Measurements from ENCODE around the gene DGCR2. TPM values are rescaled to one million over a fixed set of nuclear protein-coding genes. Genes with fewer than 3 reads are reported as not detected.
"Not testable (repeated sequence)": the region's sequence is repeated elsewhere in the genome, so short reads cannot be mapped to it uniquely, and the experiment has no call there.

Gene DGCR2
- total RNA-seq, 6 experiments from 2014 or later, result 19.8 to 31.7 (median 24.7) TPM

DNA sequence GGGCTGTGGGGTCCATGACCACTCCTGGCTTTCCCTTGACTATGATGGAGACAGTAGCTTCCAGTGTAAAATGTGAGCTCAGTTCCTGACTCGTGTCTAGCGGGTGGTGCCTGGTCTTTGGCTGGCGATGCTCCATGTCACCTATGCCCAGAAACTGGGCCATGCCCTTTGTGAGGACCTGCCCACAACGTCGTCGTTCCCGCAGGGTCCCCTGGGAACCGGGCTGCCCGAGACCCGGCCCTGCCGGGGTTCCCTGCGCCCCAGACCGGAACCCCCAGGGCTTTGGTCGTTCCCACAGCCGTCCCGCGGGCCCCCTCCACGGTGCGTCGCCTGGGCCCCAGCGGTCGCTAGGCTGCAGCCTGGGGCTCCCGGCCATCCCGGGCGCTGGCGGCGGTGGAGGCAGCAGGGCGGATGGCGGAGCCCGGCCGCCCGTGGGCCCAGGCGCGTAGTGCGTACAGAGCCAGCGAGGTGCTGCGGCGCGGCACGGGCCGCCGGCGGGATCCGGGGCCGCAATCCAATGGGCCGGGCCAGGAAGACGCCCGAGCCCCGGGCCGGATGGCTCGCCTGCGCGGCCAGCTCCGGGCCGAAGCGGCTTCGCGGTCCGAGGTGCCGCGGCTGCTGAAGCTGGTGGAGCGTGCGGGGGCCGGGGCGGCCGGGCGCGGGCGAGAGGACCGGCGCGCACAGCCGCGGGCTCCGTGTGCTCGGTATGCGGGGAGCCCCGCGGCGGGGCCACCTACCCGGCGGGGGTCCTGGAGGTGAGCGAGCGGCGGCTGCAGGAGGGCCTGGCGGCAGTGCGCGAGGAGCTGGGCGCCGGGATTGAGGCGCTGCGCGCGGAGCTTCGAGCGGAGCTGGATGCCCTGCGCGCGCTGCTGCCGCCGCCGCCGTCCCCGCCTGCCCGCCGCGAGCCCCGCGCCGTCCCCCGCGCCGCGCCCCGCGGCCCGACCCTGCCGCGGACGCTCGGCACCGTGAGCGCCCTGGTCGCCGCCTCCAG is 92.8 kb downstream of the DGCR2 start:
- no CpG with 5 or more reads among the region's 125 CpGs for WGBS (ENCODE audit: insufficient coverage, low coverage, low lambda C conversion rate, missing lambda C conversion rate)
- H3K27me3 ChIP-seq; H3K4me1 ChIP-seq; intact Hi-C loops (cut with DNase I); H3K36me3 ChIP-seq; H3K27ac ChIP-seq; H3K9me3 ChIP-seq: not testable (repeated sequence)
- H3K4me3 ChIP-seq, result peak overlapping the region in 2 of 3 donors; percentile 16 to 42
- ATAC-seq, result peak; percentile 52 to 70 (median 58)
- DNase-seq, result peak in 1 of 3 donors; percentile 66

DNA sequence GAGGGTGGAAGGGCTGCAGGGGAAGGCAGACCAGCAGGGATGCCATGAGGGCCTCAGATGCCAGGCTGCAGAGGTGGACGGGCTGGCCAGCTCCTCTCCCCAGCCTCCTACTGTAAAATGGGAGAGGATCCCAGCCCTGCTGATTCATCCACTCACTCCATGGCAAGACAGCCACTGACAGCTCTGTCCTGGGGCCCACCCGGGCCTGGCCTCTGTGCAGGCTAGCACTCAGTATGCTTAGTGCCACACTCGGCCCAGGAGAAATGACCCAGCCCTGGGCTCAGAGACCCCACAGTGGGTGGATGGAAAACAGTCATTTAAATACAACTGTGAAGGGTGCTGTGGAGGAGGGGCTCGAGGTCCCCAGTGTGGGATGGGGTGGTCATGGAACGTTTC is 94.2 kb downstream of the DGCR2 start:
- H3K9me3 ChIP-seq; H3K36me3 ChIP-seq; H3K27me3 ChIP-seq; H3K27ac ChIP-seq; H3K4me3 ChIP-seq; DNase-seq; H3K4me1 ChIP-seq; ATAC-seq; intact Hi-C loops (cut with DNase I): not testable (repeated sequence)
- 26% methylated on average over 2 of the region's 5 CpGs for WGBS (ENCODE audit: insufficient coverage, low coverage, low lambda C conversion rate, missing lambda C conversion rate)

DNA sequence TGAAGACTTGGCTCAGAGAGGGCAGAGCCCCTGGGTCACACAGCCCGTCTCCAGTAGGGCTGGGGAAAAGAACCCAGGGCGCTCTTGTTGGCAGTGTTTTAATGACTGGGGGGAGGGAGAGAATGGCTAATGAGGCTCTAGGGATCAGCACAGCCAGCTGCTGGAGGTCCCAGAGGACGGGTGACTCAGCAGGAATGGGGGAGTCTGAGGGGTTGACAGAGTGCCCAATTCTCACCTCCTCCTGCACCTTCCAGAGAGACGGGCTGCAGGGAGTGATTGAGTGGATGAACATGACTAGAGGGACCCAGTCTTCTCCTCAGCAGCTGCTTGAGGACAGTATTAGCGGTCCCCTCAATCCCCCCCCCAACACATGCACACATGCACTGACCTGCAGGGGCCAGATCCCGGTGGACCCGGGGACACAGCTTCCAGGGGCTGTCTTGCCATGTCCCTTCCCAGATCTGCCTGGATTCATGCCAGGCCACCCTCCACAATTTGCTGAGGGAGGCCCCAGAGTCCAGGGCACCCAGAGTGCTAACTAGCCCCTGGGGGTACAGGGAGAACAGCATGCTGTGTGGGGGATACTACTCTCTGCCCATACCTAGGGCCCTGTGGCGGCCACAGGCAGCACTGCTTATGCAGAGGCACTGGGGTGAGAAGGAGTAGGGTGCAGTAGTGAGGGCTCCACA is 94.7 kb downstream of the DGCR2 start:
- intact Hi-C loops (cut with DNase I); H3K36me3 ChIP-seq; H3K9me3 ChIP-seq; H3K27me3 ChIP-seq; H3K4me1 ChIP-seq; DNase-seq; ATAC-seq; H3K27ac ChIP-seq; H3K4me3 ChIP-seq: not testable (repeated sequence)
- no CpG with 5 or more reads among the region's 8 CpGs for WGBS (ENCODE audit: insufficient coverage, low coverage, low lambda C conversion rate, missing lambda C conversion rate)

DNA sequence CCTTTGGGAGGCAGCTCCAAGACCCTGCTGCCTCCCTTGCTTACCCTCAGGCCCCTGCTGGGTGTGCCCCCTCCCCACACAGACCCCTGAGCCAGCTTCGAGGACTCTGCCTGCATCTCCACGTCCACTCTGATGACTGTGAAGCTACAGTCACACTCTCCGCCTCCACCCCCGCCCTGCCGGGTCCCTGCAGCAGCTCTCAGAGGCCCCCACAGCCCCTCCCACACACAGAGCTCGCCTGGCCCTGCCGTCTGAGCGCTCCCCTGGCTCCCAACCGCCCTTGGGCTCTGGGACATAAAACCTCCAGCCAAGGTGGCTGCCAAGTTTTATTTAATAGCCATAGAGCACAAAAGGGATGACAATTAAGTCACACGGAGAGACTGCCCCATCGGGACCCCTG is 96.1 kb downstream of the DGCR2 start:
- ATAC-seq; intact Hi-C loops (cut with DNase I); H3K4me1 ChIP-seq; H3K27me3 ChIP-seq; H3K36me3 ChIP-seq; H3K4me3 ChIP-seq; DNase-seq; H3K27ac ChIP-seq; H3K9me3 ChIP-seq: not testable (repeated sequence)
- no CpG with 5 or more reads among the region's 11 CpGs for WGBS (ENCODE audit: insufficient coverage, low coverage, low lambda C conversion rate, missing lambda C conversion rate)

DNA sequence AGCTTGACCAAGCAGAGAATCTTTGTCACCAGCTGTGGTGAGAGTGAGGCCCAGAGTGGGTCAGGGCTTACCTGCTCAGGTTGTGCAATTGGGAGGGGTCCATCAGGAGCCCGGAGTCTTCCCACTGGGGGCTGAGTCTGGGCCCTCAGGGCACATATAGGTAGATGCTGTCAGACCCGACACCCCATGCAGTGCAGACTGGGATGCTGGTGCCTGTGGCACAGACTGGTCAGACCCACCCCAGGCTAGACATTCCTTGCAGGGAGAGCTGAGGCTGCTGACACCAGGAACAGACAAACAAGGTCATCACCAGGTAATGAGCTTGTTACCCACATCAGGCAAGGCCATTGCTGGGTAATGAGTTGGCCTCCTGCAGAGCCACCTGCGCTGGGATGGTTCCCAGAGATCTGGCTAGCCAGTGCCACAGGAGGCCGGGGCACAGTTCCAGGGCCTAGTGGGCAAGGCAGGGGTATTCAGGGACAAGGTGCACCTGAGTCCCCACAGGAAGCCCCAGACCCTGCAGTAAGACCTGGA is 97.2 kb downstream of the DGCR2 start:
- WGBS (ENCODE audit: insufficient coverage, low coverage, low lambda C conversion rate, missing lambda C conversion rate), result no CpG with 5 or more reads among the region's 4 CpGs
- H3K9me3 ChIP-seq; ATAC-seq; H3K27ac ChIP-seq; H3K4me1 ChIP-seq; H3K4me3 ChIP-seq; intact Hi-C loops (cut with DNase I); H3K36me3 ChIP-seq; DNase-seq; H3K27me3 ChIP-seq: not testable (repeated sequence)

DNA sequence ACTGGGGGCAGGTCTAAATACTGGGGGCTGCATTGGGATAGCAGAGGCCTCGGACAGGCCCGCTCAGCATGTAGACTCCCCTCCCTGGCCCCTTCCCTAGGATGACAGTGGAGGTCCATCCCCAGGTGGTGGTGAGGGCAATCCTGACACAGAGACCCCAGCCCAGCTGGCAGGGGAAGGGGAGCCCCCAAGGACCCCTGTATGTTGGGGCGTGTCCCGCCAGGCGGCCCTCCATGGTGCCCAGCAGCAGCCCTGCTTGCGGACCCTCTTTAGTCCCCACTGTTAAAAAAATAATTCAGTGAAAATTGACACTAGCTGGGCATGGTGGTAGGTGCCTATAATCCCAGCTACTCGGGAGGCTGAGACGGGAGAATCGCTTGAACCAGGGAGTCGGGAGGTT is 98.3 kb downstream of the DGCR2 start:
- H3K9me3 ChIP-seq; DNase-seq; intact Hi-C loops (cut with DNase I); H3K27me3 ChIP-seq; H3K4me3 ChIP-seq; H3K4me1 ChIP-seq; H3K27ac ChIP-seq; H3K36me3 ChIP-seq; ATAC-seq: not testable (repeated sequence)
- WGBS (ENCODE audit: insufficient coverage, low coverage, low lambda C conversion rate, missing lambda C conversion rate), result 81% methylated on average over 3 of the region's 10 CpGs

DNA sequence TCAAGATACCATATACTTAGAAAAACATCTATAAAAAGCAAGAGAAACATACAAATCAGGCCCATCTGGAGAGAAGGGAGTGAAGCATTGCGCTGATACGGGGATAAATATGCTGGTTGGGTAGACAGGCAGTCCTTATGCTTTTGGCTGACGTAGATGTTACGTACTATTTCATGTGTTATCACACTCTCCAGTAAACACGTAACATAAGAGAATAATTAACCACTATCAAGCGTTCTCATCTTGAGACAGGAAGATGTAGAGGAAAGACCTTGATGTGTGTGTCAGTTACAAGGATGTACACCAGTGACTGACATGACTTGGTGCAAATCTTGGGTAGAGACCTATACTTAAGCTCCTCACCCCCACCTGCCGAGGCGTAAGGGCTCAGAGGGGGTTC is 99.5 kb downstream of the DGCR2 start:
- WGBS (ENCODE audit: insufficient coverage, low coverage, low lambda C conversion rate, missing lambda C conversion rate), result 55% methylated on average over 8 of the region's 8 CpGs
- Histone ChIP-seq H3K27me3 (no peaks in the 10 kb centered on the region), H3K9me3 (no peaks in the 10 kb centered on the region), H3K4me1 (no peaks in the 10 kb centered on the region), H3K27ac (no peak overlapping the region), H3K36me3 (no peaks in the 10 kb centered on the region), H3K4me3 (no peak overlapping the region)
- intact Hi-C loops (cut with DNase I), result no loop called here
- ATAC-seq (no peak), DNase-seq (no peak)
- TF ChIP-seq POLR2A (IDR thresholded peaks at IDR 0.05), result no peak
- TF ChIP-seq, protein P1, sequence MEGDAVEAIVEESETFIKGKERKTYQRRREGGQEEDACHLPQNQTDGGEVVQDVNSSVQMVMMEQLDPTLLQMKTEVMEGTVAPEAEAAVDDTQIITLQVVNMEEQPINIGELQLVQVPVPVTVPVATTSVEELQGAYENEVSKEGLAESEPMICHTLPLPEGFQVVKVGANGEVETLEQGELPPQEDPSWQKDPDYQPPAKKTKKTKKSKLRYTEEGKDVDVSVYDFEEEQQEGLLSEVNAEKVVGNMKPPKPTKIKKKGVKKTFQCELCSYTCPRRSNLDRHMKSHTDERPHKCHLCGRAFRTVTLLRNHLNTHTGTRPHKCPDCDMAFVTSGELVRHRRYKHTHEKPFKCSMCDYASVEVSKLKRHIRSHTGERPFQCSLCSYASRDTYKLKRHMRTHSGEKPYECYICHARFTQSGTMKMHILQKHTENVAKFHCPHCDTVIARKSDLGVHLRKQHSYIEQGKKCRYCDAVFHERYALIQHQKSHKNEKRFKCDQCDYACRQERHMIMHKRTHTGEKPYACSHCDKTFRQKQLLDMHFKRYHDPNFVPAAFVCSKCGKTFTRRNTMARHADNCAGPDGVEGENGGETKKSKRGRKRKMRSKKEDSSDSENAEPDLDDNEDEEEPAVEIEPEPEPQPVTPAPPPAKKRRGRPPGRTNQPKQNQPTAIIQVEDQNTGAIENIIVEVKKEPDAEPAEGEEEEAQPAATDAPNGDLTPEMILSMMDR (IDR thresholded peaks at IDR 0.05), result no peak
